Tibial nerve (tissue), 4 donors: ENCODE data around the gene TMEM109. TPM values are rescaled to one million over a fixed set of nuclear protein-coding genes. Genes with fewer than 3 reads are reported as not detected.

Experiments
- DNase-seq, 2 donors: peaks; one replicate each; pipeline ENCODE4 v3.0.0-alpha.2; 2019; ENCODE audit warnings: low spot score in 2 of 2
- H3K27ac ChIP-seq, 4 donors: fragments of 200-600 bp; sonication (generic) in 3 of 4; one replicate each; pipeline ENCODE4 v1.5.1; 2017 to 2019; ENCODE audit warnings: mild to moderate bottlenecking in 1 of 4
- H3K27me3 ChIP-seq, 2 donors: fragments of 200-600 bp; sonication (generic) in 1 of 2; one replicate each; pipeline versions ENCODE4 v1.5.1 to v1.6.0; 2017 to 2019
- H3K36me3 ChIP-seq, 3 donors: fragments of 200-600 bp; sonication (generic); one replicate each; pipeline ENCODE4 v1.5.1; 2018 to 2019
- H3K4me1 ChIP-seq, 4 donors: fragments of 200-600 bp; sonication (generic) in 3 of 4; one replicate each; pipeline ENCODE4 v1.5.1; 2017 to 2019
- H3K4me3 ChIP-seq, 4 donors: fragments of 200-600 bp; sonication (generic) in 3 of 4; one replicate each; pipeline ENCODE4 v1.5.1; 2017 to 2019; ENCODE audit warnings: mild to moderate bottlenecking in 1 of 4, moderate library complexity in 1 of 4
- H3K9me3 ChIP-seq, 4 donors: fragments of 200-600 bp; sonication (generic) in 3 of 4; one replicate each; pipeline ENCODE4 v1.5.1; 2017 to 2019
- EP300 ChIP-seq, 2 donors: sonication (generic); formaldehyde crosslinking; IDR thresholded peaks; one replicate each; pipeline ENCODE4 v1.6.1; 2017; ENCODE audit warnings: antibody characterized with exemption in 2 of 2, mild to moderate bottlenecking in 1 of 2
- POLR2A ChIP-seq, 2 donors: fragments of 450-650 bp; IDR thresholded peaks; one replicate each; pipeline ENCODE4 v1.6.1; 2017; ENCODE audit warnings: antibody characterized with exemption in 2 of 2, mild to moderate bottlenecking in 2 of 2, moderate library complexity in 2 of 2
- WGBS, 2 donors: methylation state at CpG; one replicate each; pipeline ENCODE4 v1.1.5; 2018; 5-methylcytosine and 5-hydroxymethylcytosine counted together
- total RNA-seq, 4 donors: library from RNA; depleted of rRNA; stranded (reverse); fragments of >200 nt; gene quantifications; one replicate each; pipeline ENCODE4 v1.1.0, GENCODE V29; 2016
- TF ChIP-seq, protein P1 (sequence below), 5 experiments: fragments of 200-600 bp in 3 of 5; fragments of 450-650 bp in 2 of 5; sonication (generic) in 3 of 5; IDR thresholded peaks; one replicate each; pipeline ENCODE4 v1.5.1; 2016 to 2019; ENCODE audit warnings: antibody characterized with exemption in 5 of 5, mild to moderate bottlenecking in 3 of 5, moderate library complexity in 2 of 5

Gene TMEM109
- total RNA-seq, 4 donors from 2014 or later, result 173 to 300 (median 197) TPM

DNA sequence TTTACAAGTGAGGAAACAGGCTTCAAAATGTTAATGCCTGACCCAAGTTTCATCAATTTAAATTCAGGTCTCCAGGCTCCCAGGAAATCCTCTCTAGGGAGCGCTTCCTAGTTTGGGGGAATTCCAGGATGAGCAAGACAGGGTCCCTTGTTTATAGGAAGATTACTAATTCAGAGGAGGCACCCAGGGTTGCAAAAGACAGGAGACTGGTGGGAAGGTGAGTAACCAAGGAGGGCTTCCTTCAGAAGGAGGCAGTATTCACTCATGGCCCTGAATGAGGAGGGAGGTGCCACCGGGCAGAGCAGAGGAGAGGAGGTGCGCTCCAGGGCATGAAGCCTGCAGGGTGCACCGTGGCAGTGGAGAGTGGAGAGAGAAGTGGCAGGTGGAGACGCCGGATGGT is 11.9 kb downstream of the TMEM109 start:
- Histone ChIP-seq H3K4me3 (no peak overlapping the region), H3K9me3 (no peaks in the 10 kb centered on the region), H3K27me3 (peaks cover 0 to 11% of the 10 kb centered on the region in 2 donors), H3K4me1 (peaks cover 0 to 30% (median 19%) of the 10 kb centered on the region in 4 donors), H3K36me3 (peaks cover 0 to 56% (median 17%) of the 10 kb centered on the region in 3 donors), H3K27ac (no peak overlapping the region)
- no peak for TF ChIP-seq POLR2A (IDR thresholded peaks at IDR 0.05)
- no peak for DNase-seq
- 71 to 75% methylated on average over 6 of the region's 6 CpGs for WGBS, 2 donors

DNA sequence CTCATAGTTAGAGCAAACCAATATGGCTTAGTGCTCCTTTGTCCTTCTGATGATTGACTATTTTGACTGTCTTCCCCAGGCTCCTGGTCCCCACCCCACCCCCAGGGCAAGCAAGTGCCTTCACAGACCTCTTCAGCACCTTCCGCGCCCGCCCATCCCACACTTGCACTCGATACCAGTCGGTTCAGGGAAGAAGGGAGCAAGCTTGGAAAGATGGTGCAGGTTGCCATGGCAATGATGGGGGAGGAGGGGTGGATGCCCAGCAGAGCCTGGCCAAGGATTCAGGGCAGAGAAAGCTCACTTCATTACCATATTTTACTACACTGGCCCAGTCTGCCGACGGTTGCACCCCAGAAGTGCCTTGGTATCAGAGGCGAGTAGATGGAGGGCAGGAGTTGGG is 12.5 kb downstream of the TMEM109 start:
- Histone ChIP-seq H3K36me3 (peaks cover 0 to 56% (median 11%) of the 10 kb centered on the region in 3 donors), H3K27me3 (peaks cover 0 to 11% of the 10 kb centered on the region in 2 donors), H3K4me1 (peaks cover 0 to 30% (median 19%) of the 10 kb centered on the region in 4 donors), H3K4me3 (no peak overlapping the region), H3K9me3 (no peaks in the 10 kb centered on the region), H3K27ac (no peak overlapping the region)
- WGBS, 2 donors, result 86 to 87% methylated on average over 8 of the region's 8 CpGs
- TF ChIP-seq POLR2A (IDR thresholded peaks at IDR 0.05) (no peak), EP300 (IDR thresholded peaks at IDR 0.05) (no peak)
- TF ChIP-seq, protein P1, sequence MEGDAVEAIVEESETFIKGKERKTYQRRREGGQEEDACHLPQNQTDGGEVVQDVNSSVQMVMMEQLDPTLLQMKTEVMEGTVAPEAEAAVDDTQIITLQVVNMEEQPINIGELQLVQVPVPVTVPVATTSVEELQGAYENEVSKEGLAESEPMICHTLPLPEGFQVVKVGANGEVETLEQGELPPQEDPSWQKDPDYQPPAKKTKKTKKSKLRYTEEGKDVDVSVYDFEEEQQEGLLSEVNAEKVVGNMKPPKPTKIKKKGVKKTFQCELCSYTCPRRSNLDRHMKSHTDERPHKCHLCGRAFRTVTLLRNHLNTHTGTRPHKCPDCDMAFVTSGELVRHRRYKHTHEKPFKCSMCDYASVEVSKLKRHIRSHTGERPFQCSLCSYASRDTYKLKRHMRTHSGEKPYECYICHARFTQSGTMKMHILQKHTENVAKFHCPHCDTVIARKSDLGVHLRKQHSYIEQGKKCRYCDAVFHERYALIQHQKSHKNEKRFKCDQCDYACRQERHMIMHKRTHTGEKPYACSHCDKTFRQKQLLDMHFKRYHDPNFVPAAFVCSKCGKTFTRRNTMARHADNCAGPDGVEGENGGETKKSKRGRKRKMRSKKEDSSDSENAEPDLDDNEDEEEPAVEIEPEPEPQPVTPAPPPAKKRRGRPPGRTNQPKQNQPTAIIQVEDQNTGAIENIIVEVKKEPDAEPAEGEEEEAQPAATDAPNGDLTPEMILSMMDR (IDR thresholded peaks at IDR 0.05), result no peak
- DNase-seq, result no peak

DNA sequence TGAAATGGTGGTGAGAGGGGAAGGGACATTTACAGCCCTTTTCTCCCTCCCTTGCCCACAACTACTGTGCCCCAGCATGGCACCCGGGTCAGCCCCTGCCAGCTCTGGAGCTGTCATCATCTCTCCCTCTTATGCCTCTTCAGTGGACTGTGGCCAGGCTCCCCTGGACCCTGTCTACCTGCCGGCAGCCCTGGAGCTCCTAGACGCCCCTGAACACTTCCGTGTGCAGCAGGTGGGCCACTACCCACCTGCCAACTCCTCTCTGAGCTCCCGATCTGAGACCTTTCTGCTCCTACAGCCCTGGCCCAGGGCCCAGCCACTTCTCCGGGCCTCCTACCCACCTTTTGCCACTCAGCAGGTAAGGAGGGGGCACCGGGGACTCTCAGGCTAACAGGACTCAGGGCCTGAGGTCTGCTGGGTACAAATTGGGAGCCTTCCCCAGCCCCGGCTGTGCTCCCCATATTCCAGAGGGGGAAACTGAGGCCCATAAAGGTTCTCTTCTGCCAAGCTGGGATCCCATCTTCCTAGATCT is 13.2 kb downstream of the TMEM109 start:
- no peak overlapping the region for H3K4me3 ChIP-seq
- no peak overlapping the region for H3K27ac ChIP-seq
- H3K36me3 ChIP-seq, result peaks cover 0 to 55% (median 5%) of the 10 kb centered on the region in 3 donors
- no peaks in the 10 kb centered on the region for H3K9me3 ChIP-seq
- WGBS, 2 donors, result 92% methylated on average over 8 of the region's 8 CpGs
- H3K4me1 ChIP-seq, result peaks cover 0 to 30% (median 19%) of the 10 kb centered on the region in 4 donors
- TF ChIP-seq, protein P1 (IDR thresholded peaks at IDR 0.05), result no peak
- TF ChIP-seq EP300 (IDR thresholded peaks at IDR 0.05) (no peak), POLR2A (IDR thresholded peaks at IDR 0.05) (no peak)
- DNase-seq, result no peak
- H3K27me3 ChIP-seq, result peaks cover 0 to 11% of the 10 kb centered on the region in 2 donors

DNA sequence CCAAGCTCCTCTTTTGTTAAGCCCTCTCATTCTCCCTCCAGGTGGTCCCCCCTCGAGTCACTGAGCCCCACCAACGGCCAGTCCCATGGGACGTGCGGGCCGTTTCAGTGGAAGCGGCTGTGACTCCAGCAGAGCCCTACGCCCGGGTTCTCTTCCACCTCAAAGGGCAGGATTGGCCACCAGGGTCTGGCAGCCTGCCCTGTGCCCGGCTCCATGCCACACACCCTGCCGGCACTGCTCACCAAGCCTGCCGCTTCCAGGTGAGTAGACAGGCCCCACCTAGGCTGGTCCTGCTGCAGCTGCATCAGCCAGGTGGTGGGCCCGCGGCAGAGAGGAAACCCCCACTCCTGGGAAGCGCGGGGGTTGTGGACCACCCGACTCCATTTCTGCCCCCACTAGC is 13.6 kb downstream of the TMEM109 start:
- peaks cover 0 to 50% (median 0%) of the 10 kb centered on the region in 3 donors for H3K36me3 ChIP-seq
- no peak overlapping the region for H3K27ac ChIP-seq
- no peak for DNase-seq
- no peaks in the 10 kb centered on the region for H3K9me3 ChIP-seq
- peaks cover 0 to 11% of the 10 kb centered on the region in 2 donors for H3K27me3 ChIP-seq
- H3K4me1 ChIP-seq, result peaks cover 0 to 30% (median 19%) of the 10 kb centered on the region in 4 donors
- H3K4me3 ChIP-seq, result no peak overlapping the region
- 74 to 84% methylated on average over 9 to 14 of the region's 16 CpGs for WGBS, 2 donors
- no peak for TF ChIP-seq POLR2A (IDR thresholded peaks at IDR 0.05)
- TF ChIP-seq, protein P1 (IDR thresholded peaks at IDR 0.05), result no peak

DNA sequence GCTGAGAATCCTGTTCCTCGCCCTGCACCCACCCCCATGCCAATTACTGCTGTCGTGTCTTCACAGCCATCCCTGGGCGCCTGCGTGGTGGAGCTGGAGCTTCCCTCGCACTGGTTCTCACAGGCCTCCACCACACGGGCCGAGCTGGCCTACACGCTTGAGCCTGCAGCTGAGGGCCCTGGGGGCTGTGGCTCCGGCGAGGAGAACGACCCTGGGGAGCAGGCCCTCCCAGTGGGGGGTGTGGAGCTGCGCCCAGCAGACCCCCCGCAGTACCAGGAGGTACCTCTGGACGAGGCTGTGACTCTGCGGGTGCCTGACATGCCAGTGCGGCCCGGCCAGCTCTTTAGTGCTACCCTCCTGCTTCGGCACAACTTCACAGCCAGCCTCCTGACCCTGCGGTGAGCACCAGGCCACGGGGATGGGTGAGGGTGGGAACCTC is 14.6 kb downstream of the TMEM109 start:
- Histone ChIP-seq H3K9me3 (no peaks in the 10 kb centered on the region), H3K4me3 (no peak overlapping the region), H3K27ac (no peak overlapping the region), H3K4me1 (peaks cover 0 to 30% (median 17%) of the 10 kb centered on the region in 4 donors), H3K36me3 (peaks cover 0 to 40% (median 0%) of the 10 kb centered on the region in 3 donors), H3K27me3 (peaks cover 0 to 11% of the 10 kb centered on the region in 2 donors)
- WGBS, 2 donors, result 79 to 92% methylated on average over 14 to 16 of the region's 20 CpGs
- TF ChIP-seq POLR2A (IDR thresholded peaks at IDR 0.05) (no peak), EP300 (IDR thresholded peaks at IDR 0.05) (no peak)
- TF ChIP-seq, protein P1 (IDR thresholded peaks at IDR 0.05), result no peak
- no peak for DNase-seq
